NCI-H2029 (cell line): ENCODE data around the gene FEM1B.
A peak's percentile ranks its signal among the peaks of the same experiment; 100 is the strongest.

ENCODE experiments used
- DNase-seq: peaks from one replicate; lab custom pipeline; 2025; lab: John Stamatoyannopoulos, UW

The FEM1B gene

DNA sequence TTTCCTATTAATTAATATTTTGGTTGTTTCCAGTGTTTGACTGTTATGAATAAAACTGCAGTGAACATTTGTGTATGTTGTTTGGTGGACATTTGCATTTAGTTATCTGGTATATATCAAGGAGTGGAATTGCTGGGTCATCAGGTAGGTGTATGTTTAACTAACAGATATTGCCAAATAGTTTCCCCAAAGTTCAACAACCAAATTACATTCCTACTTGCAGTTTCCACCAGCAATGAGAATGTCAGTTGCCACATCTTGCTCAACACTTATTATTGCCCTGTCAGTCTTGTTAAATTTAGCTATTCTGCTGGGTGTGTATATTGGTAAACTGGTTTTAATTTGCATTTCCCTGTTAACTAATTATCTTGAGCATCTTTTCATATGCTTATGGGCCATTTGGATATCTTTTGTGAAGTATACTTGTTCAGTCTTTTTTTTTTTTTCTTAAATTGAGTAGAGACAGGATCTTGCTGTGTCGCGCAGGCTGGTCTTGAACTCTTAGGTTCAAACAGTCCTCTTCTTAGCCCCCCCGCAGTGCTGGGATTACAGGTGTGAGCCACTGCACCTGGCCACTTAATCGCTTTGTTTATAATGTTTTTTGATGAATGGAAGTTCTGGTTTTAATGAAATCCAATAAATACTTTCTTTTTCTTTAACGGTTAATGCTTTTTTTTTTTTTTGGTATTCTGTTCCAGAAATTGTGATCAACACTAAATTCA, 7.9 kb downstream of the FEM1B start:
- no peak for DNase-seq

DNA sequence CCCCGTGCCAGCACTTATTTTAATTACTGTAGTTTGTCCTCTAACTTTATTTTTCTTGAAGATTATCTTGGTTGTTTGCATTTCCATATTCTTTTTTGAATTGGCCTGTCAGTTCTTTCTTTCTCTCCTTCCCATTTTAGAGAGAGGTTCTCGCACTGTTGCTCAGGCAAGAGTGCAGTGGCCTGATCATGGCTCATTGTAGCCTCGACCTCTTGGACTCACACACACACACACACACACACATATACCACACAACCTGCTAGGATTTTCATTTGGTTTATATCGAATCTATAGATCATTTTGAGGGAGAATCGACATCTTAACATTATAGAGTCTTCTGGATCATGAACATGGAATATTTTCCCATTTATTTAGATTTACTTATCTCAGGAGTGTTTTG, 8.7 kb downstream of the FEM1B start:
- DNase-seq, result no peak

DNA sequence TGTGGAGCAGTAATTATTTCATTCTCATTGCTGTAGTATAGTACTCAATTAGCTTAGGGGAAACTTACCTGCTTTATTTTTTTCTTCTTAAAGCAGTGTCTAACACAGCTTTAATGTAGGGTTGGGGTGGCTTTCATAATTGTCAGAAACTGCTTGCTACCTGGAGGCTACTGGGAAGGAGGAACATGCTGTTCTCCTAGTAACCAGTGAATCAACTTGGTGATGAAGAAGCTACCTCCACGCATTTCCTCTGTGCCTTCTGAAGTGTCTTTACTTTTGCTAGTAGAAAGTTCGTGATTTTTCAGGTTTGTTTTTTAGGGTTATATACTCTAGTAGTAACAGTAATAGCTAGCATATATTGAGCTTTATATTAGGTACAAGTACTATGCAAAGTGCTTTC, 11.5 kb downstream of the FEM1B start:
- DNase-seq, result no peak

DNA sequence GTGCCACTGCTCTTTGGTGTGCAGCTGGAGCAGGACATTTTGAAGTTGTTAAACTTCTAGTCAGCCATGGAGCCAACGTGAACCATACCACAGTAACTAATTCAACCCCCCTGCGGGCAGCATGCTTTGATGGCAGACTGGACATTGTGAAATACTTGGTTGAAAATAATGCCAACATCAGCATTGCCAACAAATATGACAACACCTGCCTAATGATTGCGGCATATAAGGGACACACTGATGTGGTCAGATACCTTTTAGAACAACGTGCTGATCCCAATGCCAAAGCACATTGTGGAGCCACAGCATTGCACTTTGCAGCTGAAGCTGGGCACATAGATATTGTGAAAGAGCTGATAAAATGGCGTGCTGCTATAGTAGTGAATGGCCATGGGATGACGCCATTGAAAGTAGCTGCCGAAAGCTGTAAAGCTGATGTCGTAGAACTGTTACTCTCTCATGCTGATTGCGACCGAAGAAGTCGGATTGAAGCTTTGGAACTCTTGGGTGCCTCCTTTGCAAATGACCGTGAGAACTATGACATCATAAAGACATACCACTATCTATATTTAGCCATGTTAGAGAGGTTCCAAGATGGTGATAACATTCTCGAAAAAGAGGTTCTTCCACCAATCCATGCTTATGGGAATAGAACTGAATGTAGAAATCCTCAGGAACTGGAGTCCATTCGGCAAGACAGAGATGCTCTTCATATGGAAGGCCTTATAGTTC, 12.2 kb downstream of the FEM1B start:
- DNase-seq, result no peak

DNA sequence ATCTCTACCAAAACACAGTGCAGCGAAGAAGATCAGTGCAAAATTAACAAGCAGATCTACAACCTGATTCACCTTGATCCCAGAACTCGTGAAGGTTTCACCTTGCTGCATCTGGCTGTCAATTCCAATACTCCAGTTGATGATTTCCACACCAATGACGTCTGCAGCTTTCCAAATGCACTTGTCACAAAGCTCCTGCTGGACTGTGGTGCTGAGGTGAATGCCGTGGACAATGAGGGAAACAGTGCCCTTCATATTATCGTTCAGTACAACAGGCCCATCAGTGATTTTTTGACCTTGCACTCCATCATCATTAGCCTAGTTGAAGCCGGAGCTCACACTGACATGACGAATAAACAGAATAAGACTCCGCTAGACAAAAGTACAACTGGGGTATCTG, 13.2 kb downstream of the FEM1B start:
- no peak for DNase-seq

DNA sequence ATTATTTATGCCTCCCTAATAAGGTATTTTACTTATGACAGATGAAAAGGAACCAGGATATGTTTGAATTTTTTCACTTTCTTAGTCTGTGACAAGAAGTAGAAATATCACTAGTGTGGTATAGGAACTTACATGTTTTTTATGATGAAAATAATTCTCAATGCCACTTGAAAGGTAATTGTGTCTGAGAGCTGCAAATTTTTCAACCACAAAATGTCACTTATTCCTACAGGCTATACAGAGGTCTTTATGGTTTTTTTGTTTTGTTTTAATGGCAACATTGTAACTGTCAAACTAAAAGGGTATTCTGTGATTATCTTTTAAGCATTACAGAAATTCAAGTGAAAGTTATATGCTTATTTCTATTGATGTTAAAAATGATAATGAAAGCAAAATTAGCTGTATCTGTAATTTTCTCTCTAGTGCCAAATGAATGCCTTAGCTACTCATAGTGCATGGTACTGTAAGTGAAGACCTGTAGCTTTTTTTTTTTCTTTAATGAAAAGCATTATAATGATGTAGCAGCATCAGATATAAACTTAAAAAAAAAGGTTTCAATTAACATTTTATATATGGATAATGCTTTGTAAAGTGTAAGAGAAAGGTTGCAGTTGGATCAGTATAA, 14.7 kb downstream of the FEM1B start:
- DNase-seq, result no peak

DNA sequence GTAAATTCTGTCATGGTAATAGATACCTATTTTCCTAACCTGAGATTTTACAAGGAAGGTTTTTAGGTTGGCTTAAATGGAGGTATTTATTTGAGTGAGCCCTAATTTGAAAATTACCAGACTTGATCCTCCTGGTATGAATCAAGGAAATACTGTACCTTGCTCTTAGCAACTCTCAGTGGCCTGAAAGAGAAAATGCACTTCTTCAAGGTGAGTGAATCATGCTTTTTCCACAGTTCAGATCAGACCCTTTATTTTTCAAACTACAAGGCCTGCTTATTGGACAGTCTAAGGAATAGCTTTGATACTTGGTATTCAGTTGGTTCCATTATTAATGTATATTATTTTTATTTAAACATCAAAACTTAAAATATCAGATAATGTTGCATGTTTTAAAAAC, 15.4 kb downstream of the FEM1B start:
- DNase-seq, result no peak

DNA sequence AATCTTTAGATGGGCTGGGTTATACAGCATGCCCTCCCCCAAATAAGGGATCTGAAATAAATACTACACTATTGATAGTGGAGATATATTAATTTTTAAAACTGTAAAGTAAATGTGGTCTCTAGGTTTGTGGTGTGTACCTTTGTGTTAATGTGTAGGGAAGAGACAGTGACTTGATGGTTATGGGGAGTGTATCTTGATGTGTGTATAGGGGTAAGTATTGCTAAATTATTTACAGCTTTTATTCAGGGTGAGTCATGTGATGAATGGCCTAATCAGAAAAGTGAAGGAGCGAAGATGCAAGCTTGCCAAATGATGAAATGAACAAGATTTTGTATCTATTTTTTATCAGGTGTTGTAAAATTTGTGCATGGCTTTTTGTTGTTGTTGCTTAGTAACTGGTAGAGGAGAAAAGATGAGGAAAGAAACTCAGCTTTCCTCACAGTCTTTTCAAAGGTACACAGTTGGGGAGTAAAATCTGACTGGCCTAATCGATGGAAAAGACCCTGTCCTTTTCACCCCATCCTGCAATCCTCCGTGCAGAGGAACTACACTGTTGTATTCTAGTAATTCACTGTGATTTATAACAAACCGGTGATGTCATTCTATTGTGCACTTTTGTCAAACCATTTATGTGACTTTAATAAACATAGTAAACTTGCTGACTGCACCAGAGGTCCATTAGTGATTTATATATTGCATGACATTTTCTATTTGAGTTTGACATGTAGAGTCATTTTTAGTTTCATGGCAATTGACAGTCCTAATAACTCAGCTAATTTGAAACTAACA, 17.7 kb downstream of the FEM1B start:
- DNase-seq, result no peak

DNA sequence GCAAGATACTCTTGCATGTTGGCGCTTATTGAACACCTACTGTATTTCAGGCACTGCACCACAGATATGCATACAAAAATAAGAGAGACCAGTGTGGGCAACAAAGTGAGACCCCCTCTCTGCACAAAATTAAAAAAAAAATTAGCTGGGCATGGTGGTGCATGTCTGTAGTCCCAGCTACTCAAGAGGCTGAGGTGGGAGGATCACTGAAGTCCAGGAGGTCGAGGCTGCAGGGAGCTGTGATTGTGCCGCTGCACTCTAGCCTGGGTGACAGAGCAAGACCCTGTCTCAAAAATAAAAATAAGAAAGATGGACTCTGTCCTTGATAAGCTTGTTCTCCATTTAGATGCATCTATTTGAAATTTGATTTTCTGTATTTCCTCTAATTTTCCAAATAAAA, 20.8 kb downstream of the FEM1B start:
- no peak for DNase-seq

DNA sequence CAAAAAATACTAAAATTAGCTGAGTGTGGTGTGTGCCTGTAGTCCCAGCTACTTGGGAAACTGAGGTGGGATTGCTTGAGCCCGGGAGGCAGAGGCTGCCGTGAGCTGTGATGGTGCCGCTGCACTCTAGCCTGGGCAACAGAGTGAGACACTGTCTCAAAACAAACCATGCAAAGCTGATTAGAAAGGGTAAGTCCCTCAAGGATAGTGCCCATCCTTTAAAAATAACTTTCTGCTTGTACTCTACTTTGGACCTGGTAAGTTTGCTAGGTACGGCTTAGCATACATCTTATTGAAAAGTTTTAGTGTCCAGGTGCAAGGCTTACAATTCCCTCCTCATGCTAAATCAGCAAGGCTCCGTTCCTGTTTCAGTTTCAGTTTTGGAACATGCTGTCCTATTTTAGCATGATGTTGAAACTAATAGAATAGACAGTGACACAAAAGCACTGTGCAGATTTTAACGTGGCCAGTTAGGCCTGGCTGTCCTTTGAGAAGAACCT, 21.4 kb downstream of the FEM1B start:
- peak; percentile 8 for DNase-seq

DNA sequence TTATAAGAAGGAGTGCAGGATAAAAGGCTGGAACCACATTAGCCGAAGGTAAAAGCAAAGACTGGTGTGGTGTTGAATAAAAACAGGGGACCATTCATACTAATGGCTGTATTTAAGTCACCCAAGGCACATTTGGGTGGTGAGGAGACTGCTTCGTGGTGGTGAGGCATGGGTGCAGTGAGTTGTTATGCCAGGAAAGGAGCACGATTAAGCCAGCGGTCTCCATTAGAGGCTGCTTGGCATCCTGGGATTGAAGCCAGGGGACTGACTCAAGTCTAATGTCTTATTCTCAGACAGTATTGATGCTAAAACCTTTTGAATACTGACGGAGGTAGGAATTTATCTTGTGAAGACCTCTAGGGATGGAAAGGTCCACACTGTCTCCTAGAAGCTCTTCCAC, 21.9 kb downstream of the FEM1B start:
- no peak for DNase-seq

DNA sequence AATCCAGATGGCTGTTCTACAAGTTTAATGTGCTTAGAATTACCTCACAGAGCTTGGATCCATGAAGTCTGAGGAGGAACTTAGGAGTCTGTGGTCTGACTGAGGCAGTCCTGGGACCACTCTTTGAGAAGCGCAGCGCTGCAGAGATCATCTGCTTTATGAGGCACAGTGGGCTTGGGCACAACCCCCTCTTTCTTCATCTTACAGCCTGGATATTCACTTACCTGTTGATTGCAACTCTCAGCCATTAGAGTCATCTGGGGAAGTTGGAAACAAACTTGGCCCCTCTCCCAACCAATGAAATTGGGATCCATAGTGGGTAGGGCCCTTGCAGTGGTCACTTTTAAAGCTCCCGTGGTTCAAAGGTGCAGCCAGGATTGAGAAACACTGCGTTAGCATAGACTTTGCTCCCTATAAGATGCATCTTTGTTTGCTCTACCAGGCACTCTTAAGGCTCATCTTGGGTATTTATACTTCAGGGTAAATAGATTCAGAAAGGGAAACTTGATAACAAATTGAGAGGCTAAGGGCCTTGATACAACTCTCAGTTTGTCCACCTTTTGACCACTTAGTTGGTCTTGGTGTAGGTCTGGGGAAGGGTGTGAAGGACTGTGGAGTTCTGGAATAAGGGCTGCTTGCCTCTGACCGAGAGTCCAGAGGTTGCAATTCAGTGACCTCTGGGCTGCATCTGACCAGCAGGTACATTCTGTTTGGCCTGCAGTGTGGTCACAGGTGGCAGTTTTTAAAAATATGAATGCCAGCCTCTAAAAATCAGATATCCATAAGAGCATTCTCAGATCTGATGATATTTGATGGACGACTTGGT, 22.8 kb downstream of the FEM1B start:
- no peak for DNase-seq

DNA sequence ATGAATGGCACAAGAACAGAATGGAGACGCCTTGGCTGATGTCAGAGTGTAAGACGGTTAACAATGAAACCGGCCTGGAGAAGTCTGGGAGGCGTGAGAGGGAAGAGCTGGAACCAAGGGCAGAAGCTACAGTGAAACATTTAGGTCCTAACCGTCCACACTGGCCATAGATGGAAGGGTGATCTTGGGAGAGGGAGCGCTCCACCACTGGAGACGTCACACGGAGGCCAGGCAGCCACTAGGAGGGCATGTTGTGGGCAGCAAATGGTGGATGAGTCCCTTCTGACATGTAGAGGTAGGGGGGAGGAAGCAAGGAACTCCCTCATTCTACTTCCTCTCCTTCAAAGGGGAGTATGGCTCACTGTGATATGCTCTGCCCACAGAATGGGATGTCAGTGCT, 23.8 kb downstream of the FEM1B start:
- DNase-seq, result no peak

DNA sequence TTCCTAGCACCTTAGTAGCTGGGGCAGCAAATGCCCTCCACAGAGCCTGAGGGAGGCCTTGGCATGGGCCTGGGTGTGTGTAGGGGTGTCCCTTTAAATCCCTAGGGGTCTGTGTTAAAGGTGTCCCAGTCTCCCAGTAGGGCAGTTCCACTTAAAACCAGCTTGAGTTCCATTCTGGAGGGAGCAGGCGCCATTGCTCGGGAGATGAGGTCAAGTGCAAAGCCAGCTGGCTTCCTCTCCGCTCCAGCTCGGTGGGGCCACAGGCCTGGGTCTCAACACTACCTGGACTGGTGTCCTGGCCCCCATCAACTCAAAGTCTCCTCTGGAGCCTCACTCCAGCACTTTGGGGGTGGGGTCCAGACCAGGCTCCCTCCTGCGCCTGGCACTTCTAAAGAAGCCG, 25.2 kb downstream of the FEM1B start:
- DNase-seq, result no peak

DNA sequence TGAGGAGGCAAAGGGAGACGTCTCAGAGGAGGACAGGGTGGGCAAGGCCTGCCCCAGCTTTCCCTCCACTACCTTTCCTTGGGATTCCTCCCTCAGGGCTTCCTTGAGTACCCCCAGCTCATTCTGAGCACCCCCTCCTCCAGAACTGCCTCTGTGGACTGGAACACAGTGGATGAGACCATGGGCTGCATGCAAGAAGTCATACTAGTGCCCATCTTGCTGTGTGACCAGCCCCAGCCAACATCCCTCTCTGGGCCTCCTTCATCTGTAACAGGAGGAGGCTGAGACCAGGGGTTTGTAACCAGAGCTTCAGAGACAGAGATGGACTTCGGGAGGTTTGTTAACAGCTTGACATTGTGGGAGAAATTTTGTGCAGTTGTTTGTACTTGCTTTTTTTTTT, 25.6 kb downstream of the FEM1B start:
- DNase-seq, result no peak

DNA sequence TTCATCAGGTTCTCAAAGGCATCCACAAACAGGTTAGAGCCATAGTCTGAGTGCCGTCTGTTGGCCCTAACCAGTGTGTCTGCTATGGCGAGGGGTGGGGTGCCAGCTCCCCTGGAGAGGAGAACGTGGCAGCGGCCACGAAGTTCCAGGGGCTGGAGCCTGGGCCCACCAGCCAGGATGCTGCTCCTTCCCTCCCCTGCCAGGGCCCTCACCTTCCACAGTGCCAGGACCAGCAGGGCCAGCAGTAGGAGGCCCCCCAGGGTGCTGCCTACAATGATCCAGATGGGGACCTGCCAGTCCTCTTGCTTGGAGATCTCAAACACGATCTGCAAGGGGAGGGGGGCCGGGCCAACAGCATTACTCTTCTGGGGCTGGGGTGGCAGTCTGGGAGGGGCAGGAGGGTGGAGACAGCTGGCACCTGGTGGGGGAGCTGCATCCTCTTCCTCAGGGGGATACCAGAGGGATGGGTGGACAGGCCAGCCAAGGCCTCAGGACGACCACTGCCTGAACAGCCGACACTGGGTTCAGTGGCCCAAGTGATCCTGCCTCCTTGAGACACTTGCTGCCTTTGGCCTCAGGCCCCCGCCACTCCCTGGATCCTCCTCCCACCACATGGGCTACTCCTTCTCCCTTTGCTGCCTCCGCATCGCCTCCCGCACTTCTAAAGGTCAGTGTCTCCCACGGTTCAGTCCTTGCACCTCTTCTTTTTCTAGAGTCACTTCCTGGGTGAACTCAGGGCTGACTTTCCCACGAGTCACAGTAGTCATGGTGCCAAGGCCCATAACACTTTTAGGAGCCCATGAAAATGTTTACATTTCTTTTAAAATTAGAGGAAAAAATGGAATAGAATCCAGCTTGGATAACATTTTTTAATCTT, 26.3 kb downstream of the FEM1B start:
- no peak for DNase-seq

DNA sequence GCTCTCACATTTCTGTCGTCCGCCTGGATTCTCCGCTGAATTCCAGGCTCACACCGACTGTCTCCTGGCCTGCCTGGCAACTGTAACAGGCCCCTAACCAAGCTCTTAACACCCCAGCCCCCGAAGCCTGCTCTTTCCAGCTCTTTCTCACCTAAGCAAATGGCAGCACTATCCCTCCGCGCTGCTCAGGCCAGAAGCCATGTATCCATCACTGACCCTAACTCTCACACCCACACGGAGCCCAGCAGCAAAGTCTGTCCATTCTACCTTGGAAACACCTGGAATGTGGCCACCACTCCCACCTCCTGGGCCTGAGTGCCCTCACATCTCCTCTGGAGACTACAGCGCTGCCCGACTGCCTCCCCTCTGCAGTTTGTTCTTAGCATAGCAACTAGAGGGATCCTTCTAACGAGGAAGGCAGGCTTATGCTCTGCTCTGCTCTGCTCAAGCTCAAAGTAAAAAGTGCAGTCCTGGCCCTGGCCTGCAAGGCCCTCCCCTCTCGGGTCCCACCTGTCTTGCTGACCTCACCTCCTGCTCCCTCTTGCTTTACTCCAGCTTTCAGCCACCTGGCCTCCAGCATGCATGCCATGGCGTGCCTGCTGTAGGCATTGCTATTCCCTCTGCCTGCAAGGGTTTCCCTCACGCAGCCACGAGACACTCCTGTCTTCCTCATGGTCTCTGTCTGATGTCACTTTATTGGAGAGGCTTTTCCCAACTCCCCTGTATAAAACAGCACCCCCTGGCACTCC, 27.2 kb downstream of the FEM1B start:
- no peak for DNase-seq

DNA sequence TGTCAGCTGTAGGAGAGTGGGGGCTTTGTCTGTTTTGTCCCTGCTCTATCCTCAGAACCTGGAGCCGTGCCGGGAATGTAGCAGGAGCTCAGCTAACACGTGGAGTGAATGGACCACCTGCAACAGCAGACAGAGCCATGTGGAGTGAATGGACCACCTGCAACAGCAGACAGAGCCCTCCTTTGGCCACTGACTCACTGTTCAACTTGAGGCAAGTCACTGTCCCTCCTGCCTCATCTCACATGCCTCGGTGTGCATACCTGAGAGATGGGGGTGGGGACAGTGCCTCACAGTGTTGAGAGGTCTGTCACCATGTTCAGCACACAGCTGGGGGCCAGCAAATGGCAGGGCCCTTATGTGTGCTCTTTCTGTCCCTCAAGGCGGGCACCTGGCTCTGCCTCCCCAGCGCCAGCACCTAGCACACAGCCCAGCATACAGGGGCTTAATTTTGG, 27.9 kb downstream of the FEM1B start:
- no peak for DNase-seq

DNA sequence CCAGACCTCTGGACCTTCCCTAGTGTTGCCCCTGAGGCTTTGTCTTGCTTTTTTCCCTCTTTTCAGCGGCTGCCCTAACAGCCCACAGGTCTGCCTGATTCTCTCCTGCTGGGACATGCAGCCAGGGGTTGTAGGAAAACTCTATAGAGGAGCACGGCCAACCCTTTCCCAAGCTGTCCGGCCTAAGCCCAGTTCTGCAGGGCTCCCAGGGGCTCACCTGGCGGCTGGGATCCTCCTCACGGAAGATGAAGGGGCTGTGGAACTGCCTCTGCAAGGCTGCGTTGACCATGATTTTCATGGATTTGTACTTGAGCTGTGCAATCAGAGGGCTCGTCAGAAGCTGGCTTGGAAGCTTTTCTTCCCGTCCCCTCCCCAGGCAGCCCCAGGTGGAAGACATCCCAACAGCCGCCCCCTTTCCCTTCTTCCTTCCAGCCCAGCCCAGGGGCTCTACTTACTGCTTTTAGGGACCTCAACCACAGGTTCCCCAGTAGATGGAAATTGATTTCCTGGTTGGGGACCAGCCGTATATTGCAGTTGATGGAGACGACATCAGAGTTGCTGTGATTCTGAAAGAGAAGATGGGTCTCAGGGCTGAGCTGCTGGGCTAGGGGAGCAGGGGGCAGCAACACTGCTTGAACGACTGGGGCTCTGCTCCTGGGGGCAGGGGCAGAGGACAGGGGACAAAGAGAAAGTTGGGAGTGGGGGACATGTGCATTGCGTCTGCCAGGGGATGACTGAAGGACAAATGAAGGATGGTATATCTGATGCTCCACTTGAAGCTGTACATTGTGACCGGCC, 29.8 kb downstream of the FEM1B start:
- no peak for DNase-seq
